Suppressor macrophage treated with lipopolysaccharide for 1 hour (primary cell): ENCODE results near the gene ZXDC.

Experiments
- DNase-seq, 3 donors: peaks; one replicate each; pipeline ENCODE4 v3.0.0-alpha.2; 2020 to 2022

ZXDC gene

DNA sequence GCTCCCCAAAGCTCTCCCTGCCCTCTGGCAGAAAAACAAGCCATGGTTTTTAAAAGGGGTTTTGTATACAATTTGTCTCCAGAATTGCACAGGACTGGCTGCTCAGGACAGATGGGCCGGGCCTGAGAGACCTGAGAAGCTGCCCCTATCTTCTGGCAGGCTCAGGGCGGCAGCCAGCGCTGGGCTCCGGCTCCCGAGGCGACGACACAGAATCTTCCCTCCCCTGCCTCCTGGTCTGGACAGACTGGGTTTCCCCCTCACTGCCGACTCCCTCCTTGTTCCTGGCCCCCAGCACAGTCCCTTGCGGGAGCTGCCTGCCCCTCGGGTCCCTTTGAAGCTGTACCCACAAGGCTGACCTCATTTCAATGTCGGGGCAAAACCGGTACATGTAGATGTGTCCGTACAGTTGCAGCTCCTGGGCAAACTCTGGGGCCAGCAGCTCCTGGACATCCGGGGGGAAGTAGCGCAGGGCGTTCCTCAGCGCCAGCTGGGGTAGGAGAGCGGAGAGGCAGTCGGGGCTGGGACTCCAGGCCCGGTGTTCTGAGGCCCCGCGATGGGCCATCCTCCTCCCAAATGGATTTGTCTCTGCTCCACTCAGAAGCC lies 34.7 kb upstream of the ZXDC start:
- no peak for DNase-seq

DNA sequence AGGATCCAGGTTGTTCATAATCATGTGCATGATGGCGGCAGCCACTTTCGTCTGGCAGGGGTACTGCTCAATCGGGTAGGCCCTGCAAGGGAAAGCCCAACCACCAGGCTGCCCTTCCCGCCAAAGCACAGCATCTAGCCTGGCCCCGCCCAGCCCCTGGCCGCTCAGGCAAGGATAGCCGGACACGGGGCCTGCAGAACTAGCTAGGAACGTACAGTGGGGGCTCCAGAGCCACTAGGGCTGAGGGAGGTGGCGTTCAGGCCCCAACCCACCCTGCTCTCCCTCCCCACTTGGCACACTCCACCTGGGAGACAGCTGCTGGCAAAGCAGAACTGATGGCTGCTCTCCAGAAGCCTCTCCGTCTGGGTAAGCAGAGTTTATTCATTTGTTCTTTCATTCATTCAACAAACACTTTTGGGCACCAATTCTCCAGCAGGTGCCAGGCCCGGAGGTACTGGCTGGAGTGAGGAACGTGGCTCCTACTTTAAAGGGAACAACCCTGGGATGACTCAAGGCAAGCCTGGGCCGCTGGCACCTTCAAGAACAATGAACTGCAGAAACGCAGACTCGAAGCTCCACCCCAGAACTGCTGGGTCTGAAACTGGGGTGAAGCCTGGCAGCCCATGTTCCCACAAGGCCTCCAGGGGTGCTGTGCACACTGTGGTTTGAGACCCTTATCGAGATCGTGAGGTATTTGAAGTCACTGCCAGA lies 34.1 kb upstream of the ZXDC start:
- DNase-seq: no peak

DNA sequence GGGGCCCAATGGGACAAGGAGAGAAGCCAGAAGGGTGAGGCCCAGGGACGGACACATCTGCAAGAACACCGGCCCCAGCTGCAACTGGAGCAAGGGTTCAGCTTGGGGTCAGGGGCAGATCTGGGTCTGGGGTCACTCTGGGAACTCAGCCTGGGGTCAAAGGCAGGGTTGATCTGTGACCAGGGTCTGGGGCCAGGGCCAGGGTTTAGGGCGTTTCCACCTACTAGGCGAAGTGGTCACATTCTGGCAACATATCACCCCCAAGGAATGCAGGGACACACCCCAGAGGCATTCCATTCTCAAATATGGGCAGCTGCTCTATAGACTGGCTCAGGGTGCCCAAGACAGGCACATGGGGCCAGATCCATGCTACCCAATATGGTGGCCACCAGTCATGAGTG lies 32.9 kb upstream of the ZXDC start:
- DNase-seq: no peak

DNA sequence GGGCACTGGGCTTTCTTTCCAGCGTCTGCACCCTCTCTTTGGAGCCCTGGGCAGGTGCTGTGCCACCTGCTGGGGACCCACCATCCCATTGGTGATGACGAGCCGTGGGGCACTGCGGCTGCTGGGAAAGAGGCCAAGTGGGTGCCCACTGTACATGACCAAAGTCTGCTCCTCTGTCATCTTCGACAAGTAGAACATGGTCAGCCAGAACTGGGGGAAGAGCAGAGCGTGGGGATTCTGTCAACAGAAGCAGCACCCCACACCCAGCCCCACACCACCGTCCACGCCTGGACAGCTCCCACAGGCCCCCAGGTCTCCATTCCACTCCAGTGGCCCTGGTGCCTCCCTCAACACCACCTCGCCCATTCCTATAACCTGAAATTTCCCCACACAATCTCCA lies 32.2 kb upstream of the ZXDC start:
- DNase-seq: no peak

DNA sequence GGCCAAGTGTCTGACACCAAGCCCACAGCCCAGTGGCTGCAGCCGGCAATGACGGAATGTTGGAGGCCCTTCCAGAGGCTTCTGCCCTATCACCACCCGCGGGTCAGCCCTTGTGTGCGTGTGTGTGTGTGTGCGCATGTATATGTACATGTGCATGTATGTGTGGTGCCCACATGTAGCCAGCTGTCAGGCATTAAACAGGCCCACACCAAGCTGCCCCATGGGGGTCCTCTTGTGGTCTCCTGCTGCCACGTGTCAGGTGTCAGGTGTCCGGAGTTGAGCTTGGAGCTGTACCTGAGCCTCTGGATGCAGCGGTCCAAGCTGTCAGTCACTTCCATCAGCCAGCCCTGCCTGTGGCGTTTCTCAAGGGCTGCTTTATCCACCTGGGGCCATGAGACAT lies 28.0 kb upstream of the ZXDC start:
- DNase-seq: no peak

DNA sequence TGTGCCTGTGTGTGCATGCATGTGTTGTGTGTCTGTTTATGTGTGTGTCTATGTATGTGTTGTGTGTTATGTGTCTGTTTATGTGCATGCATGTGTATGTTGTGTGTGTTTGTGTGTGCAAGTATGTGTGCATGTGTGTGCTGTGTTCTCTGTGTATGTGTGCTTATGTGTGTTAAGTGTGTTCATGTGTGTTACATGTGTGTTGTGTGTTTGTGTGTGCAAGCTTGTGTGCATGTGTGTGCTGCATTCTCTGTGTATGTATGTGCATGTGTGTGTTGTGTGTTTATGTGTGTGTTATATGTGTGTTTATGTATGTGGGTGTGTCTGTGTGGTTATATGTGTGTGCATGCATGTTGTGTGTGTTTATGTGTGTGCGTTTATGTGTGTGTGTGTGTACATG lies 27.0 kb upstream of the ZXDC start:
- DNase-seq: no peak

DNA sequence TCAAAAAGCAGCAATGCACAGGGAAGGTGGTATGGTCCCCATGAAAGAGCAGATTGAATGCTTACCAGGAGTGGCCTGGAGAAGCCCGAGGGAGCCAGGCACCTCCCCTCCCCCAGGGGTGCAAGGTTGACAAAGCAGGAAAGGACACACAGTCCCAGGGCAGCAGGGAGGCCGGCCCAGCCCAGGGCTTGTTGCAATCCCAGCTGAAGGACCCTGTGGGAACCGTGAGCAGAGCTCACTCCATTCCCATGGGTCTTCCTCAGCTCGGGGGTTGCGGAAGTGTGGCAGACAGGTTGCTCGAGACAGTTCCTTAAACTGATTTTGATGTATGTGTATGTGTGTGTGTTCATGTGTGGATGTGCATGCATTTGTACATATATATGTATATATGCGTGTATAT lies 26.0 kb upstream of the ZXDC start:
- no peak for DNase-seq

DNA sequence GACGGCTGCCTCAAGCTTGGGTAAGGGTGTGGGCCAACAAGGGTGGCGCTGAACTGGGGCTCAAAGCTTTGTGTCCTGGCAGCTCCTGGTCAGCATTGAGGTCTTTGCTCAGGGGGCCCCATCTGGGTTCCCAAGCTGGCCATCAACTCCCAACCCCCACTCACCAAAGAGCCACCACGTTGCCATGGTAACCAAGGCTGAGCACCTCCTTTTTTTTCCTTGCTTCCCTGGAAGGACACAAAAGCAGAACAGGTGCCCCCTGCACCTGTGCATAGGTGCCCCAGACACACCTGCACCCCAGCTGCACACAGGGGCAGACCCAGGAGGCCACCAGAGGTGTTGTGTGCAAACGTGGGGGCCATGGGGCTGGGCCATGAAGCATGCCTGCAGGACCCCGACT lies 25.4 kb upstream of the ZXDC start:
- no peak for DNase-seq

DNA sequence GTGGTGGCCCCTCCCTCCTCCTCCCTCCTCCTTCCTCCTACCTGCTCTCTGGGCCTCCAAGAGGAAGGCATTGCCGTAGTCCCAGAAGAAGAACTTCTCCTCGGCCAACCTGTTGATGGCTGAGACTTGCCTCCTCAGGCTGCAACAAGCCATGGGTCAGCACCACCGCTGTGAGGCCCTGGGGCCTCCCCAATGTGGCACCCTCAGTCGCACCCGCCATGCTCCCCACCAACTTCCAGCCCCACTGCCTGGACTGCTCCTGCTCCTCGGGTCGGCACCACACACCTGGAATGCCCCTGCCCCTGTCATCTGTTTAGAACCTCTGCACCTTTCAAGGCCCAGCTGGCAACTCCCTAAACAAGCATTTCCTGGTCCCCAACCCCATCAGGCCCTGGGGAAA lies 24.3 kb upstream of the ZXDC start:
- no peak for DNase-seq

DNA sequence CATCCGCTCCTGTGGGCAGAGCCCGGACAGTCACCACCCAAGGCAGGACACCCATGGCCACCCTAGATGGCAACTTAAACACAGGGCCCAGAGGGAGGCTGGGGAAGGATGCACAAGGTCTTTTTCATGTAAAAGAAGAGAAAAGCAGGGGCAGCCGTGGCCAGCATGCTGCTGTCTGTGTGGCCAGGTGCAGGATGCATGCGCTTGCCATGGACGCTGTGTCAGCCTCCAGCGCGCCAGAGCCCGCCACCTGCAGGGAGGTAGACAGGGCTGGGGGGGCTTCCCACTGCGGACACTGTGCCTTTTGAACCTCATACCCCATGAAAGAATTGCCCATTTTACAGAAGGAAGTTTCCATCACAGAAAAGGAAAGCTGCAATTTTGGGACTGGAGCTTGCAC lies 23.7 kb upstream of the ZXDC start:
- no peak for DNase-seq

DNA sequence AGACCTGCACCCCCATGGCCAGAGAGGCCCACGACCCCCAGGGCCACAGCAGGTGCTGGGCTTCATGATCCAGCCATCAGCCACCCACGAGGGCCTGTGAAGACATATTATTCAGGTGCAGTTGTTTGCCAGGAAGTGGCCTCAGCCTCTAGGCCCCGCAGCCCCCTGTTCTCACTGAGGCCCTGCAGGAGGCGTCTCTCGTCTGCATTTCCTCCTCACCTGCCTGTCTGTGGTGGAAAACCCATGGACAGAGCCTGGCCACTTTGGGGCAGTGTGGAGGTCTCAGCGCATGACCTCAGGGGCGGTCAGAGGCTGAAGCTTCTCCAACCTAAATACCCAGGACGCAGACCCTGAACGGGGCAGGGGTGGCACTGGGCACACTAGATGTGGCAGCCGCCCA lies 23.2 kb upstream of the ZXDC start:
- no peak for DNase-seq

DNA sequence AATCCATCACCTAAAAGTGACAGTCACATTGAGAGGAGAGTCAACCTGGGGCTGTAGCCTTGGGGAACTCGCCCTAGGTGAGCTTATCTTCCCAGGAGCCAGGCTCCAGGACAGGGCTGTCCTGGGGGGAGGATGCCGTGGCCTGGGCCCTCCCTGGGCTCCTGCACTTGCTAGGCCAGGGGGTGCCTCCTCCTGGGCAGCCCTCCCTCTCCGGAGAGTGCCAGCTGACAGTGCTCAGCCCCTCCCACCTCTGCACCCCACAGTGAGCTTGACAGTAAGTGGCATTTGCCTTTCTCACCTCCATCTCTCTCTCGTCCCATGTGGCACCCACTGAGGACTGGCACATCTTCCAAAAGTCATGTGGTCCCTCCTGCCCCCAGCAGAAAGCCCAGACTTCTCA lies 22.8 kb upstream of the ZXDC start:
- DNase-seq: no peak

DNA sequence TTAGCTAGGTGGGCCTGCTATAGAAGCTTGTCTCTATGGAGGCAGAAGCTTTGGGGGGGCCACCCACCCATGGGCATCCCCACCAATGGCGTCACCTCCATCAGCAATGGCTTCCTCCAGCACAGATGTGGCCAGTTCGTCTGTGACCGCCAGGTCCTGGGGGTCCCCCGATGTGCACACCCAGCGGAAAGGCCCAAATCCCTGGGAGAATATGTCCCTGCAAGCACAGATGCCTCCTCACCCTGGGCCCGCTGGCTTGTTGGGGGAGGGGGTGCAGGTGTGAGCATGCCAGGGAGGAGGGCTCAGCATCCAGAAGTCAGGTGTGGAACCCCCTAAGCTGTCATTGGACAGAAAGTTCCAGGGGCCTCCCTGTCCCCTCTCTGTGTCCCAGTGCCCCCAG lies 22.3 kb upstream of the ZXDC start:
- DNase-seq: no peak

DNA sequence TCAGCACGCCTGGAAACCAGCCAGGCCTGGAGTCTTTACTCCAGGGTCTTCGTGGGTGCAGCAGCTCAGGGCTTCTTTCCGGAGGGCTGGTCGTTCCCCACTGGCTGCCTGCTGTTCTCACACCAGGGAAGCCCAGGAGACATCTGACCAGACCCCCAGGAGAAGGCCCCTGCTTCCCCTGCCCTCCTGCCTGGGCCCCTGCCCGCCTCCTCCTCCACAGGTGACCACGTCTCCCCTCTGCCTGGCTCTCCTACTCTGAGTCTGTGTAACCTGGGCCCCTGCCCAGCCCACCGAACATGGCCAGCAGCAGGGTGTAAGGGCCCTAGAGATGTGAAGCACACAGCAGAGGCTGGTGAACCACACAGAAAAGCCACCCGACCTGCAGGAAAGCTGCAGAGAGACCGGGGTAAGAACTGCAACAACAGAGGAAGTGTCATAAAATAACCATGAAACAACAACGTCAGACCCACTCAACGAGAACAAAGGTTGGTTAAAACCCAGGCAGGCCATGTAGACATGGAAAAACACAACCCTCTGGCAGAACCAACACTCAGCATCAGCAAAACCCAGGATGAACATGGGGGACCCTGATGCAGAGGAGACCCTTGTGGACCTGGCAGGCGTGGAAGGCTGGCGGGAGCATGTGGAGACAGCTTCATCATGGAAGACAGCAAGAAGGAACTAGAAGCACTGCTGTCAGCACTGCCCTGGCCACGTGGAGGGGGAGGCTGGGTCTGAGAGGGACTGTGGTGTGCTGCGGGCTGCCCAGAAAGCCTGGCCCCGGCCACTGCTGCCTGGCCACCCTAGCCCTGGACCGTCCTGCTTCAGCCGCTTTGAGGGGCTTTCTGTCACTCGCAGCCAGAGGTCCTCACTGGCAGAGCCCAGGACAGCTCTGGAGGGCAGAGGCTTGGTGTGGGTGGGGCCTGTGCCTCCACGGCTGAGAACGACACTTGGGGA lies 21.5 kb upstream of the ZXDC start:
- DNase-seq: no peak

DNA sequence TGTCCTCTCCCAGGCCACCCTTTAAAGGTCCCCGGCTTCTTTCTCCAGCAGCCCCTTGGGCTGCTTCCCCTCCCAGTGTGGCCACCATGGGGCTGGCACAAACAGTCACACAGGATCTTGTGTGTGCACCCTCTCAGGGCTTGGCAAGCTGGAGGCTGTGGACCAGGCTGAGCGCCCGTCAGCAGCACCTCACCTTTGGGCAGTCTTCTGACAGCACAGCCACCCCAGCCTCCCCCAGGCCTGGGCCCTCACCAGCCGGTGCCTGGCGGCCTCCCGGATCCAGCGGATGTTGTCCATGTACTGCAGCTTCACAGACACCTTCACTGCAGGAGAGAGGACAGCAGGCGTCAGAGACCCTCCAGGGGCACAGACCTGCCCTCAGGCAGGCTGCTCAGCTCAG lies 20.1 kb upstream of the ZXDC start:
- no peak for DNase-seq

DNA sequence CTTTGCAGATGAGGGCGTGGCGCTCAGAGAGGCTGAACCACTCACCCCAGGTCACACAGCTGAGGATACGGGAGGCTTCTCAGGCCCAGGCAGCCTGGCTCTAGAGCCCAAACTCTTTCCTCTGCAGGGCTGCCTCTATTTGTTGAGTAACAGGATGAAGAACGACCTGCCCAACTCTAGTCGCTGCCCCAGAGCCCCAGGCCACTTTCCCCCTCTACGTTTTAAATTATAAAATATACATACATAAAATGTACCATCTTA lies 19.2 kb upstream of the ZXDC start:
- no peak for DNase-seq

DNA sequence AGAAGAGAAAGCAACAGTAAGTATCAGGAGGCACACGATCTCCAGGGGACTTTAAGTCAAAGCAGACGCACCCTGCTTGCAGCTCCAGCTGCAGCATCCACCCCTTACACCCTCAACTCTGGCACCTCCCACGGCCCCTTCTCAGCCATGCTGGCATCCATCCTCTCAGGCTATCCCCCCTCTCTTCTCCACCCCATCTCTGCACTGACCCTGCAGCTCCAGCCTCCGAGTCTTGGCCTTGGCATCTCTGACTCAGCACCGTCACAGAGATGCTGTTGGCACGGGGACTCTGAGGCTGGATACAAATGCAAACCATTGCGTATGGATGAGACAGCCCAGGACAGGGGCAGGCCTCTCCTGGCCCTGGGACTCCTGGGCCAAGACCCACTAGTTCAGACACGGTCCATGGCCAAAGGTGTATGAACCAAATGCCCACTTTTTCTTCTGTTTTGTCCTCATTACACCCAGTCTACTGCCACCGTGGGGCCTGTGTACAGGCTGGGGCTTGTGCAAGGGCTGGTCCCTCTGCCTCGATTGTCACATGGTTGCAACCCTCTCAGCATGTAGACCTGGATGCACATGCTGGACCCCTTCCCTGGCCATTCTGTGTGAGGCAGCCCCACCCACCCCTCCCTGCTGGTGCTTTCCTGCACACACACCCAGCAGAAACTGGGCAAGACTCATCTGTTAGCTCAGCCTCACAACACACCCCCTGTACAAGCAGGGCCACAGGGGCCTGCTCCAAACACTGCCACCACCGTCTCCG lies 18.7 kb upstream of the ZXDC start:
- DNase-seq: no peak

DNA sequence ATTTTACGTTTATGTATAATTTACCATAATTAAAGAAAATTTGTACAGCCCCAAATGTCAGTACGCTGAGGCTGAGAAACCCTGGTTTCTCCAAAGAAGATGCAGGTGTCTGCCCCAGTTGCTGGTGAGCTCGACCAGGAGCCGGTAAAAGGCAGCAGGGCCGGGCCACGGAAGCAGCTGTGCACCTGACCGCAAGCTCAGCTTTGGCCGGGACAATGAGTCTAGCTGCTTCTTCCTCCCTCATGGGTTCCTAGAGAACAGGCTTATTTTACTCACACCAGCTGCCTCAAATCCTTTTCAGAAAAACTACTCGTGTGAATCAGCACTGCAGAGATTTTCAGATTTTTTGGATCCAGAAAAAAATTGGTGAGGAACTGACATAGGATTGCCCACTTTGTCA lies 18.0 kb upstream of the ZXDC start:
- no peak for DNase-seq

DNA sequence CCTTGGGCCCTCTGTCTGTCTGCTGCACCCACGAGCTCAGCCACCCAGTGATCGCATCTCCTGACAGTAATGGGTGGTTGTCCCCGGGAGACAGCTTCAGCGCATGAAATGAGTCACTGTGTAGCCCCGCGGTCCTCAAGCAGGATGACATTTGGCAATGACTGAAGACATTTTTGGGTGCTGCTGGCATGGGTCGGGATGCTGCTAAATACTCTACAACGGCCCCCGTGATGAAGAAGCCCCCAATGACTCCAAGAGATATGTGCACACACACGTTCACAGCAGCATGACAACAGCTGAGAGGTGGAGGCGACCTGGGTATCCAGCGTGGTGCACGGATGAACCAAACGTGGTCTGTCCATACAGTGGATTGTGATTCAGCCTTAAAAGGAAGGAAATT lies 17.4 kb upstream of the ZXDC start:
- DNase-seq: no peak

DNA sequence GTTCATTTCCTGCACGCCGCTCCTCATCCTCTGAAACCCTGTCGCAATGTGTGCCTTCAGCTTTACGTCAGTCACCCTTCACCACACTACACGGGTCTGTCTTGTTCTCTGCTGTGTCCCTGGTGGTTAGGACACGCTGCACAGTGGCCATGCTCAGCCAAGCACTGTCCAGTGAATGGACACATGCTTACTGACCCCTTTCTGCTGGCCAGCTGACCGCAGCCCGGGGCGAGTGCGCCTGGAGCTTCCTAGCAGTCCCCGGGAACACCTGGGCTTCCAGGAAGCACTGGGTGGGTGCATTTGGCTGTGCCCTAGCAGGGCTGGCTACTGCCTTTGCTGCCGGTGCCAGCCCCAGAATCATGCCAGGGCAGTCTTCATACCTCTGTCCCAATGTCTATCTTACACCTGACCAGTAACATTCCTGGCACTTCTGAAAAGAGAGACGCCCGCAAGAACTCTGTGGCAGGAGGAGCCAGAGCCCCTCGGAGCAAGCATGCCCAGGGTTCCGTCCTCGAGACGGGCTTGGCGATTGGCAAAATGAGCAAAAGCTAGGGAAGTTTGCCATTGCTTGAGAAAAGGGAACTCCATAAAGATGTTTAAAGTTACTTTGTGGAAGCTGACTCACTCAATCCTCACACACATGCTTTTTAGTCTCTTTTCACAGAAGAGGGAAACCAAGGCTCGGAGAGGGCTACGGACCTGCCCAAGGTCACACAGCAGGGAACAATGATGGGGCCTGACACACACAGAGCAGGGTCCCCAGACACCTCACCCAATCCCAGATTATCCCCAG lies 15.7 kb upstream of the ZXDC start:
- peak; percentile 42 to 67 (median 55) for DNase-seq

DNA sequence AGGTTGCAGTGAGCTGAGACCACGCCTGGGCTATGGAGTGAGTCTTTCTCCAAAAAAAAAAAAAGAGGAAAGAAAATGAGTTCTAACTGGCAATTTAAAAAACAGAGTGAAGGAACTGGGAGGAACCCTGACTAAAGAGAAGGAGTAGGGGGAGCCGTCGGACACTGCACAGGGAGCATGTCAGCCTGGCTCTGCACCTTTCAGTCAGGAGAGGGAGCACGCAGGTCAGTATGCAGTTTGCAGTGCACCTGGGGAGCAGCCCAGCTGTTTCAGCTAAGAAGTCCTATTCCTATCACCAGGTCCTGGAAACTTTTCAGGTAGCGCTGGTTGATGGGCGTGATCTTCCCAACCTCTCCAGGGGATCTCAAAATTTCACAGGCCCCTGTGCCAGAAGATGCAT lies 14.9 kb upstream of the ZXDC start:
- DNase-seq: no peak

DNA sequence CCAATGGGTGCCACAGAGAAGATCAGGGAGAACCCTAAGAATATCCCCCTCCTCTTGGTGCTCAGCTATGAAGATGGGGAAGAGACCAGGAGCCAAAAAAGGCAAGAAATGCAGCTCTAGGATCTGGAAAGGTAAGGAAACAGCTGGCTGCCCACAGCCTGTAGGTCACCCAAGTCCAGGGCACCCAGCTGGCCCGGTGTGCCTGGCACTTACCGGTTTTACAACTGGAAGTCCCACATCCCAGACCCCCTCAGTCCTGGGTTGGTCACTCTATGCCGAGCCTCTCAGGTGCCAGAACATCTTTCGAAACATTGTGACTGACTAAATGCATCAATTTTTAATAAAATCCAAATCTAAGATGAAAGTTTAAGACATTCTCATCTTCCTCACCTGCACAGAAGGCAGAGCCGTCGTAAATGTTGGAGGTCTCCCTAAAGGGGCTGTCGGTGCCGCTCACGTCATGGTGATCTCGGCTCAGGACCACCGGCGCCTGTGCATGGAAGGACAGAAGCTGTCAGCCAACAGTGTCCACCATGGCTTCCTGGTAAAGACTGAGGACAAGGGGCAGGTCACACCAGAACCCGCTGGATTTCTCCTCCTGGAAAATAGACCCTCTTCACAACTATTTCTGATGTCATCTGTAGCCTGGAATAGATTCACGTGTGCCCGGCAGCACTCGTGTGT lies 13.3 kb upstream of the ZXDC start:
- no peak for DNase-seq
